Hematopoietic multipotent progenitor cell treated with erythropoietin and hydrocortisone succinate and interleukin-3 and kit ligand, for 15 days (in vitro differentiated cells): ENCODE data around the gene SUMO3.

ENCODE experiments used
- DNase-seq: peaks from one replicate; pipeline ENCODE4 v3.0.0-alpha.2; 2015; ENCODE audit warnings: low spot score

Gene SUMO3

GRCh38 chr21:44817914-44818639 lies at the start of gene SUMO3:
Gene SUMO3 (minus strand): TSS chr21:44818062. CDS start chr21:44817968, 94 bp downstream.
- peak; percentile 79 for DNase-seq

GRCh38 chr21:44867464-44867863 lies 49.6 kb upstream of the SUMO3 start:
- DNase-seq, result no peak

- DNase-seq, result no peak
Measured at GRCh38 chr21:44866780-44867179, 48.9 kb upstream of the SUMO3 start.

- DNase-seq, result peak; percentile 29
Measured at GRCh38 chr21:44865561-44866280, 47.9 kb upstream of the SUMO3 start.

DNA sequence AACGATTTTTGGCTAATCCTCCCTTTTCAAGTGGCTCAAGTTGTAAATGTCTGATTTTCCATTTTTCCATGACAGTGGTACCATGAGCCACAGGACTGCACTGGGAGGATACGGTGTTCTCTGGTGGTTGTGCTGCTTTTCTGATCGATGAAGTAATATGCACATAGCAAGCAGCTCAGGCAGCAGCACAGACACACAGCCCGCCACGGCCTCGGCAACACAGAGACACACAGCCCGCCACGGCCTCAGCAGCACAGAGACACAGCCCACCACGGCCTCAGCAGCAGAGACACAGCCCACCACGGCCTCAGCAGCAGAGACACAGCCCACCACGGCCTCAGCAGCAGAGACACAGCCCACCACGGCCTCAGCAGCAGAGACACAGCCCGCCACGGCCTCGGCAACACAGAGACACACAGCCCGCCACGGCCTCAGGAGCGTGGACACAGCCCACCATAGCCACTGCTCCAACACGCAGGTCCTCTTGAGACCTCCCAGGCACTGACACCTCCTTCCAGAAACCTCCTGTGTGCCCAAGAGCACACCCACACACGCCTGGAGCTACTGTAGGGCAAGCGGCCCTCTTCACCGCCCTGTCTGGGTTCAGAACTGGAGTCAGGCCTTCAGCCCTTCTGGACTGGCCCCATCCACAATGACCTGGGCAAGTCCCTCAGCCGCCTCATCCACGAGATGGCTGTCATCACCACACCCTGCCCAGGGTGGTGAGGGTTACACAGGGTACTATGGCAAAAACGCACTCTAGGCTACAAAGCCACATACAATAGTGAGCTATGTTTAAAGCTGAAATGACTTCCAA lies 45.2 kb upstream of the SUMO3 start:
- no peak for DNase-seq

GRCh38 chr21:44858791-44859190 lies 40.9 kb upstream of the SUMO3 start:
- DNase-seq, result no peak

- no peak for DNase-seq
Measured at GRCh38 chr21:44858291-44858690, 40.4 kb upstream of the SUMO3 start.

- DNase-seq, result no peak
Measured at GRCh38 chr21:44857127-44857892, 39.4 kb upstream of the SUMO3 start.

GRCh38 chr21:44856131-44856530 lies 38.3 kb upstream of the SUMO3 start:
- DNase-seq, result no peak

- peak; percentile 33 for DNase-seq
Measured at GRCh38 chr21:44855572-44855971, 37.7 kb upstream of the SUMO3 start.

- DNase-seq, result peak; percentile 96
Measured at GRCh38 chr21:44854664-44855446, 37.0 kb upstream of the SUMO3 start.

DNA sequence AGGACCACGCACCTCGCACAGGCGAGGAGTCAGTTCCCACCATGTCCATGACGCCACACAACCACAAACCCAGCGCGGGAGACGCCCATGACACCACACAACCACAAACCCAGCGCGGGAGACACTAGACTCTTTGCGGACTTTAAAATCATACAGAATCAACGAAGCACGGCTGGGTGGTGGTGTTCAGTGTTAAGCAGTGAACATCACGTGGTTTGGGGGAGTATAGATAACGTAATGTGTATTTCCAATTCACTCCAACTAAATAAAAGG lies 36.5 kb upstream of the SUMO3 start:
- DNase-seq, result peak; percentile 76

DNA sequence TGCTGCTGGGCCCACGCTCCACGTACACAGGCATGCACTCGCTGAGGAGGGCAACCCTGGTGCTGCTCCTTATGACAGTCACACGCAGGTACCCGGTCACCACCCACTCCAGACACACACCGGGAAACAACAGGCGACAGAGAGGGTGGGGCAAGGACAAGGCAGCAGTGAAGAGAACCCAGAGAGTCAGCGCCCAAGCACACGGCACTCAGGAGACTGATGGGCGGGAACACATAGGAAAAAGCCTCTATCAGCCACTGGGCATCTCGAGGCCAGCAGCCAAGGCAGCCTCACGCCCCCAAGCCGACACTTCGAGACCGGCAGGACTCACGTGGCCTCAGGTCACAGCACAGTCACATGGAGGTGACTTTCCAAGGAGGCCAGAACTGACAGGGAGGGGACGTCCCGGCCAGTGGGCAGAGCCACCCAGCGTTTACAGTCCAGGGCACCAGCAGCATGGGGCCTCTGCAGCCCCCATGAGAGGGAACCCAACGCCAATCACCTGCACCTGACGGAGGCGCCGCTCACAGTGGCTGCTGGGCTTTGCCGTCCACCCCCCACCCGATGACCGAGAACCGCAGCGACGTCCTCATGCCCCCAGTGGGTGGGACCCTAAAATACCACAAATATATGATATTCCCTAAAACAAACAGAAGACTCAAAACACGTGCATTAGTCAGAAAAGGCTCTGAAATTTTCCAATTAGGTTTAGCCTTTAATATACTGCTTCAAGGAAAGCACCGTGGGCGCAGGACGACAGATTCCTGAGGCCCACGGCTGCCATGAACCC lies 35.9 kb upstream of the SUMO3 start:
- peak; percentile 74 for DNase-seq

DNA sequence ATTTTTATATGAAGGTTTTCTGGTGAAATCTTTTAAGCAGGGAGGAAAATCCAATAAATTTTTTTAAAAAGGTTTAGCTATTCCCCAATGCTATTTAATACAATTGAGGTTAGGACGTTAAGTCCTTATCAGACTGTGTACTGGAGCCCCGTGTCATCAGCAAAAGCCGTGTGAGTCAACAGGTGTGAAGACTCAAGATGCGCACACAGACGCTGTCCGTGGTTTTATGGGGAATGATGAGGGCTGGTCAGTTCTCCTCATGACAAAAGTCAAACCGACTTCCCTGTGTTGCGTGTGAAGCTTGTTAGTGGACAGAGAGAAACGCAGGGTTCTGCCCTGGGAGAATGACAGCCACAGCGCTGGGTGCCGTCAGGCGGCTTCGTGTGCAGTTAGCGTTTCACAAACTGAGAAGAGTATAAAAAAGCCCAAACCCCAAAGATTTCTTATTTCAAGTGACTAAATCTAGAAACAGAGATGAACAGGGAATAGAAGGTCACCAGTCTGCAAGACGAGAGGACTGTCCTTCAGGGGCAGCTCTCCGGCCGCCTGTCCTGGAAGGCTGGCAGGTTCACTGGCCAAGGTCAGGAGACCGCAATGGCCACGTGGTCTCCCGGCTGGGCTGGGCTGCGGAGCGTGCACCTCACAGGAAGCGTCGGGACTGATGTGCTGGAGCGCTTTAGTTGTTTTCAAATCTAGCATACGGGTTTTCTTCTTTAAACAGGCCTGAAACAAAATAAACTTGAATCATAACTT lies 33.2 kb upstream of the SUMO3 start:
- DNase-seq, result no peak

- no peak for DNase-seq
Measured at GRCh38 chr21:44850208-44850800, 32.4 kb upstream of the SUMO3 start.

DNA sequence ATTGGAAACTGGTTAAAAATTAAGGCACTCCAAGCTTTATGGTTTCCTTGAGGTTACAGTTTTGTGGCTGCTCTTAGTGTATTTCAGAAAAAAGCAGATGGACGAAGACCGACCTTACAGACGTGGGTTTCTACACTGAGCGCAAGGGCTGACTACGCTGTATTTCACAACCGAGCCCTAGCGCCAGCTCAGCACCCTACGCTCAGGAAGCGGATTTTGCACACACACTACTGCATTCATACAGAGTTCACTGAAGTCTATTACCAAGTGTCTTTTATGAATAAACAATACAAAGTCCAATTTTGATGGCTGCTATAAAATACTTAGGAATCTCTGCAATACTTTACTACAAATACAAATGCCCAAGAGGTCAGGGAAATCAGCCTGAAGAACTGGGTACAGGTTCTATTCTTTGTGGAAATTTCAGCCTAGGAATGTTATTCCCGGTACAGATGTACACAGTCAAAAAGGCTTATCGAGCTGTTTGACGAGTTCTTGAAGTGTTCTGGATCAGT lies 31.8 kb upstream of the SUMO3 start:
- DNase-seq, result no peak

DNA sequence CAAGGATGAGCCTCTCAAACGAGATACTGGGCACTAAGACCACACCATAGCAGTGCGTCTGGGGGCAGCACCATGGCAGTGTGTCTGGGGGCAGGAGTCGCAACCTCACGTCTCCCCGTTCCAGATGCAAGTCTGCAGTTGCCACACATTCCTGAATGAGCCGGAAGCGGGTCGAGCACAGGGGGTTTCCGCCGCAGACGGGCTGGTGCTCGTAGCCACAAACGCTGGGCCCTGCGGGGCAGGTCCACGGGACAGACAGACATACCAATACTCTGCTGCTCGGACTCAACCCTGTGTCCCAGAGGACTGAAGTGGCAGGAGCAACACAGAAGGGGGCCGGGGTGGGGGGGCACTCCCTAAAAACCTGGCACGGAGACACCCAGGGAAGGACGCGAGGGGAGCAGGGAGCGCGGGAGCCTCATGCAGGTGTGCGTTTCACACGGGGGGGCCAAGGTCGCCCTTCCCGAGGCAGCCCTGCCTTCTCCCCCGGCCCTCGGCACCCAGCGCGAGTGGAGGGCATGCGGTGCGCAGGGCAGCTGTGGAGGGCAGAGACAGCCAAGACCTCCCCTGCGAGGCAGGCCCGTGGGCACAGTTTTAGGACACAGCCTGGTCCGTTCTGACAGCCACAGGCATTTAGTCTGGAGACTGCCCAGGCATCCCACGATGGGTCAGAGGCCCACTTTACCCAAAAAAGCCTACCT lies 31.1 kb upstream of the SUMO3 start:
- no peak for DNase-seq

- DNase-seq, result no peak
Measured at GRCh38 chr21:44847261-44848056, 29.6 kb upstream of the SUMO3 start.
